Measurements from ENCODE around the gene CHERP. TPM values are rescaled to one million over a fixed set of nuclear protein-coding genes. Genes with fewer than 3 reads are reported as not detected.

Gene CHERP
- total RNA-seq, 1 experiment from 2014 or later = 101 TPM

- Histone ChIP-seq H3K56ac (ENCODE audit: insufficient read length, low read depth, low read length) (no peak overlapping the region), H2BK15ac (ENCODE audit: low read depth, low read length) (no peak overlapping the region), H3K4me2 (ENCODE audit: insufficient read depth, insufficient read length, low read length) (no peak overlapping the region), H2AFZ (ENCODE audit: low read length) (no peak overlapping the region), H2AK5ac (ENCODE audit: insufficient read length, low read length) (no peak overlapping the region), H4K5ac (ENCODE audit: insufficient read length, low read depth, low read length) (no peak overlapping the region), H3K79me2 (ENCODE audit: insufficient read depth, low read length) (peaks cover 15% of the 10 kb centered on the region; the same call in 1 of the 2 replicates), H3T11ph (ENCODE audit: low read length) (no peak overlapping the region), H3K79me1 (ENCODE audit: insufficient read depth, low read depth, low read length, poor library complexity, severe bottlenecking) (peaks cover 12% of the 10 kb centered on the region), H3K14ac (ENCODE audit: insufficient read depth, low read length) (peak overlapping the region; percentile 0; the same call in 1 of the 2 replicates), H3K27ac (ENCODE audit: insufficient read length, low read depth, low read length) (no peak overlapping the region), H2BK20ac (ENCODE audit: low read depth, low read length, poor library complexity, severe bottlenecking) (no peak overlapping the region), H3K27me3 (ENCODE audit: insufficient read depth, low read length) (no peaks in the 10 kb centered on the region), H4K20me1 (ENCODE audit: control insufficient read depth, insufficient read depth, insufficient read length) (no peaks in the 10 kb centered on the region), H2BK12ac (ENCODE audit: insufficient read length, low read depth, low read length) (no peak overlapping the region), H3K18ac (ENCODE audit: insufficient read length, low read depth, low read length) (no peak overlapping the region), H3K4ac (ENCODE audit: low read depth, low read length) (no peak overlapping the region), H3K23ac (ENCODE audit: insufficient read length, low read depth, low read length) (no peak overlapping the region), H4K91ac (ENCODE audit: insufficient read length, low read depth, low read length) (no peak overlapping the region), H2BK5ac (ENCODE audit: insufficient read length, low read length) (no peak overlapping the region), H3K4me1 (ENCODE audit: insufficient read depth, low read length) (peaks cover 18% of the 10 kb centered on the region), H2BK120ac (ENCODE audit: low read depth, low read length, poor library complexity, severe bottlenecking) (no peak overlapping the region), H3K9me3 (ENCODE audit: control insufficient read depth, low read depth, low read length) (no peaks in the 10 kb centered on the region), H3K9ac (ENCODE audit: extremely low read depth, insufficient read length, low read length) (no peak overlapping the region), H3K23me2 (ENCODE audit: insufficient read length, low read depth, low read length, poor library complexity, severe bottlenecking) (no peaks in the 10 kb centered on the region), H4K8ac (replicated peaks; ENCODE audit: insufficient read length, low read depth, low read length) (no peak overlapping the region)
- no CpG with 5 or more reads among the region's 20 CpGs for WGBS (ENCODE audit: extremely low coverage, insufficient read length, low lambda C conversion rate)
- TF ChIP-seq CTCF (conservative IDR thresholded peaks at IDR 0.05) = no peak
- H3K4me3 Mint-ChIP-seq = no peak overlapping the region; a peak in 1 of 5 replicates
- DNase-seq = no peak
- H3K27me3 Mint-ChIP-seq (ENCODE audit: low read depth) = no peaks in the 10 kb centered on the region
- no peaks in the 10 kb centered on the region for H3K9me3 Mint-ChIP-seq
- H3K27ac Mint-ChIP-seq = peak overlapping the region in 2 of 3 experiments; percentile 82 to 85; a peak in 3 of 7 replicates
- peaks cover 61 to 78% of the 10 kb centered on the region in 2 experiments for H3K4me1 Mint-ChIP-seq
- no peaks in the 10 kb centered on the region for H3K36me3 Mint-ChIP-seq (ENCODE audit: insufficient read depth in 1 of 3, low read depth in 3 of 3)
These were observed 45.0 kb upstream of the CHERP start for GRCh38 chr19:16586991-16587832.

All from H9 (cell line).